A549 (cell line): ENCODE results near the gene TBC1D22A.

Experiments used
- FOSL2 ChIP-seq, 2 experiments: fragments of 450-650 bp in 1 of 2; fragments of >200 bp in 1 of 2; sonication (Bioruptor Twin) in 1 of 2; formaldehyde crosslinking; IDR thresholded peaks; 2 replicates each; pipeline versions ENCODE4 v1.5.0 to v1.6.1; 2016 to 2020; ENCODE audit warnings: mild to moderate bottlenecking in 1 of 2, moderate library complexity in 1 of 2
- JUN ChIP-seq, 2 experiments: fragments of >200 bp; sonication (Bioruptor Twin); formaldehyde crosslinking; IDR thresholded peaks; 2 replicates in 1 of 2; 3 replicates in 1 of 2; pipeline ENCODE4 v1.6.1; 2016 to 2017
- MAFK ChIP-seq: fragments of 450-650 bp; IDR thresholded peaks from 2 replicates; pipeline ENCODE4 v1.6.1; 2014; ENCODE audit not compliant: partially characterized antibody
- MAX ChIP-seq: IDR thresholded peaks from 2 replicates; pipeline ENCODE4 v1.6.1; 2012
- MAZ ChIP-seq: fragments of 150-350 bp; IDR thresholded peaks from 2 replicates; pipeline ENCODE4 v1.6.1; 2014; ENCODE audit warnings: antibody characterized with exemption, low read depth, low read length, borderline replicate concordance
- NR3C1 ChIP-seq: fragments of >200 bp; sonication (Bioruptor Twin); formaldehyde crosslinking; IDR thresholded peaks from 3 replicates; pipeline ENCODE4 v1.6.1; 2017
- POLR2A ChIP-seq: IDR thresholded peaks from 2 replicates; pipeline ENCODE4 v1.6.1; 2012; ENCODE audit warnings: mild to moderate bottlenecking, low read length
- RFX5 ChIP-seq: fragments of 450-650 bp; IDR thresholded peaks from 2 replicates; pipeline ENCODE4 v1.7.1; 2014; ENCODE audit warnings: antibody characterized with exemption, mild to moderate bottlenecking, moderate library complexity
- SMC3 ChIP-seq: fragments of >200 bp; sonication (Bioruptor Twin); formaldehyde crosslinking; IDR thresholded peaks from 3 replicates; pipeline ENCODE4 v1.6.1; 2018; ENCODE audit warnings: inconsistent platforms

- TF ChIP-seq JUN (IDR thresholded peaks at IDR 0.05): no peak
- no peak for TF ChIP-seq MAFK
- no peak for TF ChIP-seq MAZ
- no peak for TF ChIP-seq RFX5
- TF ChIP-seq NR3C1: no peak
- TF ChIP-seq POLR2A: no peak
- TF ChIP-seq MAX: no peak
- no peak for TF ChIP-seq SMC3
- no peak for TF ChIP-seq FOSL2 (IDR thresholded peaks at IDR 0.05)
- TF ChIP-seq FOSL2 (CRISPR knock-in tag; IDR thresholded peaks at IDR 0.05): no peak
Measured at GRCh38 chr22:46968359-46968740, 205.9 kb downstream of the TBC1D22A start.
